ENCODE measurements around the gene KIF5A.

The KIF5A gene

GRCh38 chr12:57531836-57532235 lies 18.0 kb upstream of the KIF5A start:
- Histone ChIP-seq H2AFZ (ENCODE audit: low read length) (no peak overlapping the region), H3K27me3 (ENCODE audit: insufficient read depth, low read length) (no peaks in the 10 kb centered on the region), H3K36me3 (ENCODE audit: insufficient read depth, low read length) (peaks cover 78% of the 10 kb centered on the region), H3K9me3 (ENCODE audit: low read length) (no peaks in the 10 kb centered on the region), H3F3A (ENCODE audit: insufficient read depth, low read length) (no peaks in the 10 kb centered on the region), H3K9ac (ENCODE audit: low read length) (no peak overlapping the region), H3K79me2 (ENCODE audit: insufficient read depth, low read length) (no peaks in the 10 kb centered on the region), H3K4me2 (ENCODE audit: low read length) (no peak overlapping the region), H4K20me1 (ENCODE audit: insufficient read depth, low read length) (no peaks in the 10 kb centered on the region), H3K4me1 (ENCODE audit: insufficient read depth, low read length, severe bottlenecking) (no peaks in the 10 kb centered on the region), H3K9me2 (ENCODE audit: low read depth, low read length) (no peaks in the 10 kb centered on the region), H3K27ac (ENCODE audit: low read depth, low read length, poor library complexity, severe bottlenecking) (no peak overlapping the region), H3K4me3 (ENCODE audit: low read depth, low read length, poor library complexity, severe bottlenecking) (no peak overlapping the region)
- TF ChIP-seq EZH2 (IDR thresholded peaks at IDR 0.05; ENCODE audit: borderline replicate concordance, low read length): no peak
- TF ChIP-seq CTCF (IDR thresholded peaks at IDR 0.05; ENCODE audit: low read length): no peak

GRCh38 chr12:57533108-57533507 lies 16.7 kb upstream of the KIF5A start:
- H3K9me2 ChIP-seq (ENCODE audit: low read depth, low read length): no peaks in the 10 kb centered on the region
- no peak overlapping the region for H3K4me2 ChIP-seq (ENCODE audit: low read length)
- H3K27ac ChIP-seq (ENCODE audit: low read depth, low read length, poor library complexity, severe bottlenecking): no peak overlapping the region
- H3F3A ChIP-seq (ENCODE audit: insufficient read depth, low read length): no peaks in the 10 kb centered on the region
- H3K9ac ChIP-seq (ENCODE audit: low read length): no peak overlapping the region
- H3K4me3 ChIP-seq (ENCODE audit: low read depth, low read length, poor library complexity, severe bottlenecking): no peak overlapping the region
- no peak overlapping the region for H2AFZ ChIP-seq (ENCODE audit: low read length)
- TF ChIP-seq EZH2 (IDR thresholded peaks at IDR 0.05; ENCODE audit: borderline replicate concordance, low read length) (no peak), CTCF (IDR thresholded peaks at IDR 0.05; ENCODE audit: low read length) (no peak)
- no peaks in the 10 kb centered on the region for H3K4me1 ChIP-seq (ENCODE audit: insufficient read depth, low read length, severe bottlenecking)
- H4K20me1 ChIP-seq (ENCODE audit: insufficient read depth, low read length): no peaks in the 10 kb centered on the region
- H3K9me3 ChIP-seq (ENCODE audit: low read length): no peaks in the 10 kb centered on the region
- H3K79me2 ChIP-seq (ENCODE audit: insufficient read depth, low read length): no peaks in the 10 kb centered on the region
- no peaks in the 10 kb centered on the region for H3K27me3 ChIP-seq (ENCODE audit: insufficient read depth, low read length)
- peaks cover 73% of the 10 kb centered on the region for H3K36me3 ChIP-seq (ENCODE audit: insufficient read depth, low read length)

- Histone ChIP-seq H3F3A (ENCODE audit: insufficient read depth, low read length) (no peaks in the 10 kb centered on the region), H3K4me3 (ENCODE audit: low read depth, low read length, poor library complexity, severe bottlenecking) (no peak overlapping the region), H3K9me2 (ENCODE audit: low read depth, low read length) (no peaks in the 10 kb centered on the region), H2AFZ (ENCODE audit: low read length) (no peak overlapping the region), H3K9ac (ENCODE audit: low read length) (no peak overlapping the region), H4K20me1 (ENCODE audit: insufficient read depth, low read length) (no peaks in the 10 kb centered on the region), H3K79me2 (ENCODE audit: insufficient read depth, low read length) (no peaks in the 10 kb centered on the region), H3K4me2 (ENCODE audit: low read length) (no peak overlapping the region), H3K9me3 (ENCODE audit: low read length) (no peaks in the 10 kb centered on the region), H3K27ac (ENCODE audit: low read depth, low read length, poor library complexity, severe bottlenecking) (no peak overlapping the region), H3K27me3 (ENCODE audit: insufficient read depth, low read length) (no peaks in the 10 kb centered on the region), H3K4me1 (ENCODE audit: insufficient read depth, low read length, severe bottlenecking) (no peaks in the 10 kb centered on the region), H3K36me3 (ENCODE audit: insufficient read depth, low read length) (peaks cover 71% of the 10 kb centered on the region)
- TF ChIP-seq CTCF (IDR thresholded peaks at IDR 0.05; ENCODE audit: low read length) (no peak), EZH2 (IDR thresholded peaks at IDR 0.05; ENCODE audit: borderline replicate concordance, low read length) (no peak)
Observed at GRCh38 chr12:57534250-57534649, 15.6 kb upstream of the KIF5A start.

Data from OCI-LY1 (cell line).